HCT116 (cell line): Measurements from ENCODE around the gene CALML4.
A peak's percentile ranks its signal among the peaks of the same experiment; 100 is the strongest.

Experiments
- CEBPB ChIP-seq: IDR thresholded peaks from 2 replicates; pipeline ENCODE4 v1.6.1; 2012; ENCODE audit warnings: low read depth
- CTCF ChIP-seq, 3 experiments: fragments of 200-600 bp in 1 of 3; sonication (generic) in 1 of 3; IDR thresholded peaks in 2 of 3; conservative IDR thresholded peaks in 1 of 3; 2 replicates each; pipeline ENCODE4 v1.5.1; 2012 to 2017; ENCODE audit warnings: low read depth in 2 of 3, low read length in 2 of 3, antibody characterized with exemption in 1 of 3, borderline replicate concordance in 1 of 3, control low read depth in 1 of 3, mild to moderate bottlenecking in 1 of 3, mixed read lengths in 1 of 3, mixed run types in 1 of 3, moderate library complexity in 1 of 3; ENCODE audit not compliant: insufficient read depth in 1 of 3
- EGR1 ChIP-seq: IDR thresholded peaks from 2 replicates; pipeline ENCODE4 v1.6.1; 2012; ENCODE audit warnings: low read depth
- EZH2 ChIP-seq: fragments of 200-600 bp; sonication (generic); IDR thresholded peaks from 2 replicates; pipeline ENCODE4 v1.6.1; 2017; ENCODE audit warnings: antibody characterized with exemption, mixed run types
- MAX ChIP-seq: IDR thresholded peaks from 2 replicates; pipeline ENCODE4 v1.6.1; 2012
- POLR2AphosphoS5 ChIP-seq: IDR thresholded peaks from 2 replicates; pipeline ENCODE4 v1.6.1; 2011; ENCODE audit warnings: mild to moderate bottlenecking, low read depth, low read length, moderate library complexity
- RAD21 ChIP-seq: IDR thresholded peaks from 2 replicates; pipeline ENCODE4 v1.6.1; 2012; ENCODE audit warnings: low read depth, mild to moderate bottlenecking
- YY1 ChIP-seq: IDR thresholded peaks from 2 replicates; pipeline ENCODE4 v1.6.1; 2011; ENCODE audit warnings: low read length, low read depth, moderate library complexity, mild to moderate bottlenecking; ENCODE audit not compliant: insufficient replicate concordance; ENCODE audit errors: extremely low read depth

DNA sequence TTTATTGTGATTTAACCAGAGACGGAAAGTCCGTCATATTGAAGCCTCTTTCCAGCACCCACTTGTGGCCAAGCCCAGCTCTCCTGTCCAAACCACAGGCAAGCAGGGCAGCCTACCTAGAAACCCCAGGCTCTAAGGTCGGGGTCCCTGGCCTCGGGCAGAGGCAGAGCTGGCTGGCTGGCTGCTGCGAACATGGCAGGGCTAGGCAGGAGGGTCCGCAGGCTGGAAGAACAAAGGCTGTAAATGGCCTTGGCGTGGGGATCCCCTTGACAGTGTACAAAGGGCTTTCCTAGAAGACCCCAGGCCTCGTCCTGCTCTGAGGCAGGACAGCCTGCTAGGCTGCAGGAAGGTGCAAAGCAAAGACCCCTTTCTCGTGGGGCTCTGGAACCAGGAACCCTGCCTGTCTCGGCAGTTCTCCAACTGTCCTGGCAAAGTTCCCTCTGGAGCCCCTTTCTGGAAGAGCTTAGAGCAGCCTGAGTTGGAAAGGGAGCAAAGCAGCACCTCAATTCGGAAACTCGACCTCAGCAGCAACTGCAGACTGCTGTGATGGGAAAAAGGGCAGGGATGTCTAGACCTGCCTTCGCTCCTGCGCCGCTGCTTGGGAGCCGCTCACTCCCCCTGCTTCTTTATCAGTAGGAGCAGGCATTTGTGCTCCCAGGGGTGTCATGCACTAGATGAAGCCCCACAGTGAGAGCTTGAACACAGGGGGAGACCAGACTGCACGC is 8.5 kb downstream of the CALML4 start:
- TF ChIP-seq POLR2AphosphoS5 = 0 out of 2 replicates have a peak, but pooled peaks have one; percentile 5
- TF ChIP-seq CTCF (IDR thresholded peaks at IDR 0.05 in 2 of 3, conservative IDR thresholded peaks at IDR 0.05 in 1 of 3; ENCODE audit: borderline replicate concordance in 1 of 3, insufficient read depth in 1 of 3, low read depth in 2 of 3, low read length in 2 of 3) = no peak
- TF ChIP-seq EZH2 = no peak
- no peak for TF ChIP-seq RAD21
- no peak for TF ChIP-seq EGR1
- no peak for TF ChIP-seq MAX
- no peak for TF ChIP-seq CEBPB
- TF ChIP-seq YY1 = no peak
